ENCODE results near the gene SUN1.

Gene SUN1

GRCh38 chr7:823649-824048 lies 8.6 kb upstream of the SUN1 start:
- peaks cover 39% of the 10 kb centered on the region for H4K20me1 ChIP-seq (ENCODE audit: insufficient read depth, low read length)

DNA sequence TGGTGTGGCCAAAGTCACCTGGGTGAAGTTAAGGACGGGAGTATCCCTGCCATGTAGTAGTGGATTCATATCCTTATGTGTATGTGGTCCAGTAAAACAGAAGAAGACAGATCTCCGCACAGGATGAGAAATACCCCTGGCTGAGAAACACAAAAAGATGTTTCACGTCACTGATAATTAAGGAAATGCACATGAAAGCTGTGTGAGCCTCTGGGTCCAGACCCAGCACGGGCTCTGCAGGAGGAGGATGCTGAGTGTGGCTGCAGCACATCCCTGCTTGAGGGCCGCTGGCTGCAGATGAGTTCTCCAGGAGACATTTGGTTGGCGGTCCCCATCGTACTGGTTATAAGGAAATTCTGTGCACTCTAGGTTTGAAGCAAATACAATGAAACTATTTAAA lies 8.2 kb upstream of the SUN1 start:
- Histone ChIP-seq H3K9me3 (ENCODE audit: insufficient read depth, low read length) (no peaks in the 10 kb centered on the region), H3K4me2 (ENCODE audit: low read length) (no peak overlapping the region), H2AFZ (ENCODE audit: low read depth, low read length) (no peak overlapping the region), H3K4me3 (ENCODE audit: low read length) (no peak overlapping the region), H4K20me1 (ENCODE audit: insufficient read depth, low read length) (peaks cover 43% of the 10 kb centered on the region), H3K79me2 (ENCODE audit: low read length) (peaks cover 91% of the 10 kb centered on the region), H3K36me3 (replicated peaks; ENCODE audit: low read depth, low read length) (no peaks in the 10 kb centered on the region), H3K27me3 (ENCODE audit: low read depth, low read length) (no peaks in the 10 kb centered on the region), H3K4me1 (ENCODE audit: low read length) (peaks cover 6% of the 10 kb centered on the region; the same call in 1 of the 2 replicates), H3K9ac (ENCODE audit: low read length) (no peak overlapping the region), H3K27ac (ENCODE audit: low read length) (no peak overlapping the region)
- TF ChIP-seq EZH2phosphoT487 (IDR thresholded peaks at IDR 0.05; ENCODE audit: low read depth) (no peak), CTCF (IDR thresholded peaks at IDR 0.05; ENCODE audit: low read depth, low read length) (no peak)

More at GRCh38 chr7:823649-824048, 8.6 kb upstream of the SUN1 start:
- Histone ChIP-seq H3K9me3 (ENCODE audit: insufficient read depth, low read length) (no peaks in the 10 kb centered on the region), H3K79me2 (ENCODE audit: low read length) (peaks cover 91% of the 10 kb centered on the region), H3K27me3 (ENCODE audit: low read depth, low read length) (no peaks in the 10 kb centered on the region), H3K4me2 (ENCODE audit: low read length) (no peak overlapping the region), H3K9ac (ENCODE audit: low read length) (no peak overlapping the region), H2AFZ (ENCODE audit: low read depth, low read length) (no peak overlapping the region), H3K27ac (ENCODE audit: low read length) (no peak overlapping the region), H3K4me1 (ENCODE audit: low read length) (peaks cover 6% of the 10 kb centered on the region; the same call in 1 of the 2 replicates), H3K4me3 (ENCODE audit: low read length) (no peak overlapping the region), H3K36me3 (replicated peaks; ENCODE audit: low read depth, low read length) (peaks cover under 1% of the 10 kb centered on the region)
- TF ChIP-seq EZH2phosphoT487 (IDR thresholded peaks at IDR 0.05; ENCODE audit: low read depth): no peak
- no peak for TF ChIP-seq CTCF (IDR thresholded peaks at IDR 0.05; ENCODE audit: low read depth, low read length)

DNA sequence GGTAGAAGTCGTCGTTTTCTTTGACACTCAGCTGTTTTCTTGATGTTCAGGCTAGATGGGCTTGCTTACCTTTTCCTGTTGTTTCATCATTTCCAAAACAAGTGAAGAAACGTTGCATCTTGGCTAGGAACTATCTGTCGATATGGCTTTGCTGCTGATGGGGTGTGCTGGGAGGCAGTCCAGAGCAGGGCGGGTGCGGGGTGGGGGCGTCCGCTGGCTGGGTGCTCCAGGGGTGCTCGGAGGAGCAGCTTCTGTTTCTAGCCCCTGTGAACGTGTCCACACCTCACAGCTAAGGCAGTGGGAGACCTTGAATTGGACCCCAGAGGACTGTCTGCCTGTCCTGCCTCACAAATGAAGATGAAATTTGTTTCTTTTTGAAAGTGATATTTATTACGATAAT lies 7.6 kb upstream of the SUN1 start:
- peaks cover 39% of the 10 kb centered on the region for H4K20me1 ChIP-seq (ENCODE audit: insufficient read depth, low read length)
- peaks cover 88% of the 10 kb centered on the region for H3K79me2 ChIP-seq (ENCODE audit: low read length)
- no peaks in the 10 kb centered on the region for H3K9me3 ChIP-seq (ENCODE audit: insufficient read depth, low read length)
- no peak overlapping the region for H3K4me3 ChIP-seq (ENCODE audit: low read length)
- no peak overlapping the region for H3K4me2 ChIP-seq (ENCODE audit: low read length)
- H3K36me3 ChIP-seq (replicated peaks; ENCODE audit: low read depth, low read length): no peaks in the 10 kb centered on the region
- no peaks in the 10 kb centered on the region for H3K27me3 ChIP-seq (ENCODE audit: low read depth, low read length)
- TF ChIP-seq CTCF (IDR thresholded peaks at IDR 0.05; ENCODE audit: low read depth, low read length) (no peak), EZH2phosphoT487 (IDR thresholded peaks at IDR 0.05; ENCODE audit: low read depth) (no peak)
- no peak overlapping the region for H3K9ac ChIP-seq (ENCODE audit: low read length)
- no peak overlapping the region for H3K27ac ChIP-seq (ENCODE audit: low read length)
- H2AFZ ChIP-seq (ENCODE audit: low read depth, low read length): no peak overlapping the region
- peaks cover 6% of the 10 kb centered on the region; the same call in 1 of the 2 replicates for H3K4me1 ChIP-seq (ENCODE audit: low read length)

DNA sequence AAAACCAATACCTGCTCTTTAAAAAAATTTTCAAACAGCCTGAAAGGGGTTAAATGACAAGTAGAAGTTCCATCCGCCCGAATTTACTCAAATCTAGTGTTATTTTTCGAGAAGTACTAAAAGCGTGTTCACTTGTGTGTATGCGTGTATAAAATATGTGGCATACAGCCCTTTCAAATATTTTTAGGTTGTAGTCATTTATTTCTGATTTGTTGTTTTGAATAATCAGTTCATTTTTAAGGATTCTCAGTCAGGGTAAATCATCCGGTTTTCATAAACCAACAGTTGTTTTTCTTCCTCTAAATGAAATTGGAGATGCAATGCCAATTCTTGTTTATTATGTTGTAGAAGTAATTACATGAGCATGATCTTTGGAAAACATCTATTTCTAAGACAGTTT lies 6.9 kb upstream of the SUN1 start:
- no peak overlapping the region for H3K27ac ChIP-seq (ENCODE audit: low read length)
- peaks cover 34% of the 10 kb centered on the region for H4K20me1 ChIP-seq (ENCODE audit: insufficient read depth, low read length)
- no peak overlapping the region for H2AFZ ChIP-seq (ENCODE audit: low read depth, low read length)
- no peaks in the 10 kb centered on the region for H3K9me3 ChIP-seq (ENCODE audit: insufficient read depth, low read length)
- H3K4me1 ChIP-seq (ENCODE audit: low read length): 0 out of 2 replicates have a peak, but pooled peaks cover 2% of the 10 kb centered on the region
- H3K79me2 ChIP-seq (ENCODE audit: low read length): peaks cover 88% of the 10 kb centered on the region
- H3K4me3 ChIP-seq (ENCODE audit: low read length): no peak overlapping the region
- H3K4me2 ChIP-seq (ENCODE audit: low read length): no peak overlapping the region
- no peaks in the 10 kb centered on the region for H3K27me3 ChIP-seq (ENCODE audit: low read depth, low read length)
- no peaks in the 10 kb centered on the region for H3K36me3 ChIP-seq (replicated peaks; ENCODE audit: low read depth, low read length)
- no peak overlapping the region for H3K9ac ChIP-seq (ENCODE audit: low read length)
- TF ChIP-seq CTCF (IDR thresholded peaks at IDR 0.05; ENCODE audit: low read depth, low read length) (no peak), EZH2phosphoT487 (IDR thresholded peaks at IDR 0.05; ENCODE audit: low read depth) (no peak)

All from OCI-LY3 (cell line).